Measurements from ENCODE around the gene KCNG2.

KCNG2 gene

DNA sequence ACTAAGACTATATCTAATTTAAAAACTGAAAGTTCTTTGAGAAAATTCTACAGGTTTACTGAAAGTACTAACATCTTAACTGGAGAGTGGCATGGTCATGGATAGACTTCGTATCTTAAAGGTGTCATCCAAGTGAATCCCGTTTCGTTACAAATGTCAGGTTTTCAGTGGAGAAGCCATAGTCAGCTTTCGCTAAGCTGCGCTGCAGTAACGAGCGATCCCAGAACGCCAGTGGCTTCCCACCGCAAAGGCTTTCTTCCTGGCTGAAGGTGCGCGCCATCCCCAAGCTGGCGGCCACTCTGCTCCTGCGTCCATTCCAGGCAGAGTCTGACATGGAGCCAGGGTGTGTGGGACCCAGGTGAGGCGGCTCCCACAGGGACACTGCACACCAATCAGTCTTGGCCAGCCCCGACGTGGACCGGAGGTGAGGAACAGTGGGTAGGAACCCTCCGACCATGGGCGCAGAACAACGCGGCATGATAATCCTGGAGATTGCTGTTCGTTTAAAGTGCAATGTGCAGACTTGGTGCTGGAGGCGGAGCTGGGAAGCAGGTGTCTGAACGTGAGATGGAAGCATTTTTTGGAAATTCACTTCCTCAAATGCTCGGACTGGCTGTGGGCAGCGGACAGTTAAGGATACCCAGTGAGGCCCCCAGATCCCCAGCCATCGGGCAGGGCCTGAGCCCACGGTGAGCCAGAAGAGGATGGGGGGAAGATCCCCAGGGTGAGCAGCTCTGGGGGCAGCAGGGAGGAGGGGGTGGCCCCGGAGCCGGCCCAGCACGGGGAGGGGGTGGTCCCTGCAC is 27.8 kb upstream of the KCNG2 start:
- no peak for DNase-seq

DNA sequence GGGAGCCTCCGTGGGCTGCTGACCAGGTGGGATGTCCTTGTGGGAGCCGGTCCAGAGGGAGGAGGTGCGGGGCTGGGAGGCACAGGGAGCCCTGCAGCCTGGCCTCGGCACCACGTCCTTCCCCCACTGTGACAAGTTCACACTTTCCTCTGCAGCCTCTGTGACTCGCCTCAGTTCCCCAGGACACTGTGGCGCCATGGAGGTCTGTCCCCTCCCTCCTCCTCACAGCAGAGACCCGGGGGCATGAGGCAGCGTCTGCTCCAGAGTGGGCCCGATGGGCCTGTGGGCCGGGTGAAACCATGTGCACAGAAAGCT is 27.3 kb upstream of the KCNG2 start:
- DNase-seq = no peak

DNA sequence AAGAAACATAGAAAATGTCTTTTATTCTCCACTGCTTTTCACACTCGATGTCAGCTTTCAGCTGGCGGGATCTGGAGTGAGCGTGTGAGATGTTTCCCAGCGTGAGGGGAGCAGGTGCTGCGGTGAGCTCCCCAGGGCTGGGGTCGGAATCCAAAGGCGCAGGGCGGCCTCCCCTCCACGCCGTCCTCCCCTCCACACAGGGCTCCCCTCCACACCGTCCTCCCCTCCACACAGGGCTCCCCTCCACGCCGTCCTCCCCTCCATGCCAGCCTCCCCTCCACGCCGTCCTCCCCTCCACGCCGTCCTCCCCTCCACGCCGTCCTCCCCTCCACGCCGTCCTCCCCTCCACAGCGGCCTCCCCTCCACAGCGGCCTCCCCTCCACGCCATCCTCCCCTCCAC is 26.9 kb upstream of the KCNG2 start:
- no peak for DNase-seq

DNA sequence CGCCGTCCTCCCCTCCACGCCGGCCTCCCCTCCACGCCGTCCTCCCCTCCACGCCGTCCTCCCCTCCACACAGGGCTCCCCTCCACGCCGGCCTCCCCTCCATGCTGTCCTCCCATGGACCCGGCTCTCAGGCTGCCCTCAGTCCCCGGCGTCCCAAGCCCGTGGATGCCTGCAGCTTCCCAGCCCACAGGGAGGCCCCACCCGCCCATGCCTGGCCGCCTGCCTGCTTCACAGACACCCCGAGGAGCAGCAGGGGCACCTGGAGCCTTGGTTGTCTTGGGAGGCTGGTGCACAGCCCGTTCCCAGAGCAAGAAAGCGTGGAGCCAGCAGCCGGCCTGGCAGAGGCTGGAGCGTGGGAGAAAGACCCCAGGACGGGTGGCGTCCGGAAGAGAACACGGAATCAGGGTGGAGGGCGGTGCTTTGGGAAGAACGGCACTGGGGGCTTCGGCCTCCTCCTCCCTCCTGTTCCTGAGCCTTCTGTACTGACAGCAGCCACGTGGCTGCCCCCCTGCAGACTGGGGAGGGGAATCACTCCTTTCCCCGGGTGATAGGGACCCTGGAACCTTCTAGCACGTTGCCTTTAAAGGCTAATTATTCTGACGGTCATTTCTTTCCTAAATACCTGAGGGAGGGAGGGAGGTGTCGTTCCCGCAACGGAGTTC is 26.2 kb upstream of the KCNG2 start:
- no peak for DNase-seq

DNA sequence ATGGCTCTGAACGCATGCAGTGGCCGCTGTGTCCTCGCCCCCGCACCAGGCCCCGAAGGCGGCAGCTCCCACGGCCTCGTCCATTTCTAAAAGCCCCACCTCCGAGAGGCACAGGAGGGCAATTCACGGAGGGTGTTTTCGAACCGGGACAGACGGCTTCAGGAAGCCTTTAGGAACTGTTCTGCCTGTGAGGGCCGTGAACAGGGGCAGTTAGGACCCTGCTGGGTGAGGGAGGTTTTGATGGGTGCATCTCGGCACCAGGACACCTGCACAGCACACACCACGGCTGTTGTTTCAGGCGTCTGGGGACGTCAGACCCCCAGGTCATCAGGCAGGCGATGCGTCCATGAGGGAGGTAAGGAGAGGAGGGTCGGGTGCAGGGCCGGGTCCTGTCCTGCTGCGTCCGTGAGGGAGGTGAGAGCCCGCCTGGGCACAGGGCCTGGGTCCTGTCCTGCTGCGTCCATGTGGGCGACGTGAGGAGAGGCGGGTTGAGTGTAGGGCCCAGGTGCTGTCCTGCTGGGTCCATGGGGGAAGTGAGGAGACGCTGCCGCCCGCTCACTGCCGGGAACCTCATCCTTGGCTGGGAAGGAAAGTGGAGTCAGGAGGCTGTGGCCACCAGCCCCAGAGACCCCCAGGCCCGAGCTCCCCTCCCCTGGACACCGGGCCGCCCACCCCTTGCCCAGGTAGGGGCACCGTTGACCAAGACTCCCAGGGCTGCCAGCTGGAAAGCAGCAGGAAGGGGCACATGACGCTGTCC is 25.5 kb upstream of the KCNG2 start:
- DNase-seq = no peak

DNA sequence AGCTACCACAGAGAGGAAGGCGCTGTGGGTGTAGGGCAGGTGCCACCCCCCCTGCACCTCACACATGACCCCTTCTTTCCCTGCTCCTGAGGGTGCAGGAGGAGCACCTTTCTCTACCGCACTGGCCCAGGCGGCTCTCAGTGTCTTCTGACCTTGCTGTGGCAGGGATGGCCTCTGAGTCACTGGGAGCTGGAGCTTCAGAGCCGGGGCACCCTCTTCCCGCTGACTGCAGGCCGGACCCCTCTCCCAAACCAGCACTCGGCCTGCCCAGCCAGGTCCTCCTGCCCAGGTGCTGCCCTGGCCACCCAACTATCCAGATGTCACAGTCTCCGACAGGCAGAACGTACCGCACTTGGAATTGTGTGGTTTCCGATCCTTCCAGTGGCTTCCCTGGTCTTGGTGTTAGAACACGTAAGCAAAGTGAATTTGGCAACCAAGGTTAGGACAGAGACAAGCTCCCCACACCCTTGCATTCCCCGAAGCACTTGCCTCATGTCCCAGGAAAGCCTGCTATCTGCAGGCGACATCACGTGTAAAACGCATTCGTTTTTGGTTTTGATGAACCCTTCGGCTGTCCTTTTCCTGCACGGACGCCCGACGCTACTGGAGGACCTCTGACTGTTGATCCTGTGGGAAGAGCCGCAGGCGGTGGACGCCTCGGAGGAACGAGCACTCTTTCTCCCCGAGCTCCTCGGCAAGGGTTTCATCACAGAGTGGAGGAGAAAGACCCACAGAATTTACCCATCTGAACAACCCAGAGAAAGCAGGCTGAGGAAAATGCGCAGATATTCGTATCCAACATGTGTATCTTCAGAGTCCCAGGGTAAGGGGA is 24.7 kb upstream of the KCNG2 start:
- no peak for DNase-seq

DNA sequence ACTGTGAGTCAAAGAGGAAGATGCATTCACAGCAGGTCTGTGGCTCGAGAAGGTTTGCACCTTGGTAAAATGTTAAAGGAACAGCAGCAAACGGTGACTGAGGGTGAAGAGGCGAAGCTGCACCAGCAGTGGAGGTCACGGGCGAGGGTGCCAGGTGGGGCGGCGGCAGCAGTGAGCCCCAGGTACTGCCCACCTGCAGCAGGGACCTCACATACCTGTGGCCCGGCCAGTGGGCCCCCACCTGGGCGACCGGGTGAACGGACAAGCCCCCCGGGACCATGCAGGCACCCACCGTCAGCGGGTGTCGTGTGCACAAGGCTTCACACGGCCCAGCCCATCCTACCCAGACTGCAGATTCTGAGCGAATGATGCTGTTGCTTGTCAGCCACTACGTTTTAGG is 23.6 kb upstream of the KCNG2 start:
- DNase-seq = no peak

DNA sequence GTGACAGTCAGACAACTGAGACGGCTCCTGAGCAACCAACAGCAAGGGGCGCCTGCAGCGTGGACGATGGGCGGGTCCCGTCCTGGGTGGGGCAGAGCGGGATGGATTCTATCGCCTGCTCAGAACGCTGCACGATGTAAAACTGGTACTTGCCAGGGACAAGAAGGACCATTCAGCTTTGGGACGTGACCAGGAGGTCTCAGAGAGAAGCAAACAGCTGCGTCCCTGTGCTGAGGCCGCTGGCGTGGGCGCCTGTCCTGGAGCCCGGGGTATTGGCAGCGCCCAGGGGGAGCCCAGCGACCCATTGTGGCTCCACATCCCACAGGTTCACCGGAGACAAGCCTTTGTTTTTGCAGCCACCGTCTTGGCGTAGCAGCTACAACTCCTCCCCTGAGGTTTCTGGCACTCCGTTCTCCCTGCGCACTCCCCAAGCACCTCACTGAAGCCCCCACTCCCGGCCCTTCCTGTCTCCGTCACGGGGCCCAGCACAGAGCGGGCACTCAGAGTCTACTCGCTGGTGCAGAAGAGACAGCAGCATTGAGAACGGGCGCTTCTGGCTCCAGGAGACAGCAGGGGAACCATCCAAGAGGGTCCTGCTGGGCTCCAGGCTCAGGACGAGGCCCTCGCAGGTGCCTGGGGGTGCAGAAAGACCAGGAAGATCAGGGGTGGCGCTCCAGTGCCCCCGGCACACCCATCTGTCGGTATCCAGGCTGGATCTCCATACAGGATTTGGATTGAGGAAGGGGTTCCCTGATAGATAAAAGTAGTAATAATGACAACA is 22.1 kb upstream of the KCNG2 start:
- DNase-seq = no peak

DNA sequence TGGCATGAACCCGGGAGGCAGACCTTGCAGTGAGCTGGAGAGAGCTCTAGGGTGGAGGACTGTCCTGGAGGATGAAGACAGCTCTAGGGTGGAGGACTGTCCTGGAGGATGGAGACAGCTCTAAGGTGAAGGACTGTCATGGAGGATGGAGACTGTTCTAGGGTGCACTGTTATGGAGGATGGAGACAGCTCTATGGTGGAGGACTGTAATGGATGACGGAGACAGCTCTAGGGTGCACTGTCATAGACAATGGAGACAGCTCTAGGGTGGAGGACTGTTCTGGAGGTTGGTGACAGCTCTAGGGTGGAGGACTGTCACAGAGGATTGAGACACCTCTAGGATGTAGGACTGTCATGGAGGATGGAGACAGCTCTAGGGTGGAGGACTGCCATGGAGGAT is 21.1 kb upstream of the KCNG2 start:
- DNase-seq = no peak

DNA sequence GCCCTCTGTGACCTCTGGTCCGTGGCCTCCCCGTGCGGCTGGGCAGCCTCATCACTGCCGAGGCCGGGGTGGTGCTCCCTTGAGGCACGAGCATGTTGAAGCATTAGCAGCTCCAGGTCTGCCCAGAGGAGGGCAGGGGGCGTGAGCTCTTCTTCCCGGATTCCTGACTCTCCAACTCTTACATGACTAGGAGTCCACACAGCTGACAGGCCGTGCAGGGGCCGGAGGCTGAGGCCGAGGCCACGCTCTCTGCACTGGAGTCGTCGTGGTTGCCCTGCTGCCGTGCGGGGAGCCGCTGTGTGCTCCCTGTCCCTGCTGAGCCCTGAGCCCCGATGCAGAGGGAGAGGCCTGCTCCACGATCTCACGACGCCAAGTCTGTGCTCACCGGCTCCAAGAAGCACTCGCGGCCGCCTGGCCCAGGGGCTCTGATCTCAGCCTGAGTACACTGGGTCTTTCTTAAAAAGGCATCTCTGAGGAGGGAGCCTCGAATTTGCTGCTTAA is 19.4 kb upstream of the KCNG2 start:
- no peak for DNase-seq

DNA sequence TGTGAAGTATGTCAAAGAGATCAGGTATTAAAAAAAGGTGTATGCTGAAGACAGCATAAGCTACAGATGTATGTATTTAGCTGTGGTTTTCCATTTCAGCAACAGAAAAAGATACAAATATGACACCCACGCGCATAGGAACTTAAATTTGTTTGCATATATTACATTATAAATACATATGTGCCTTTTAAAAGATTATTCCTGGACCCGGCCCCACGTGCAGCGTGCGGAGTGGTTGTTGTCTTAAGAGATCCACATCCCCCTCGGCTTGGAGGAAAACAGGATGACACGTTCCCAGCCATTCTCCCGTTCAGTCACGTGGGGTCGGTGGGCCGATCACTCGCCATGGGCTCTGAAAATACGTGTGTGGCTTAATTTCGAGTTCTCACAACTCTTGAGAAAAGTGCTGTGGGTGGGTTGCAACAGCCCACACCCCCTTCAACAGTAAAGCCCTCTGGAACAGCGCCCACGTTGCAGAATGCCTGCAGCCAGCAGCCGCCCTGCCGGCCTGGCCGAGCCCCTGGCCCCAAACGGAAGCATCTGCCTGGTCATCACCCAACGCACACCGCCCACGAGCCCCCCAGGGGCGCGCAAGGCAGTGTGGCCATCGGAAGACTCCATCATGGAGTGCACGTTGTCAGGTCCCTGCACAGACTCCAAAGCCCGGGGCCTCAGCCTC is 18.6 kb upstream of the KCNG2 start:
- no peak for DNase-seq

DNA sequence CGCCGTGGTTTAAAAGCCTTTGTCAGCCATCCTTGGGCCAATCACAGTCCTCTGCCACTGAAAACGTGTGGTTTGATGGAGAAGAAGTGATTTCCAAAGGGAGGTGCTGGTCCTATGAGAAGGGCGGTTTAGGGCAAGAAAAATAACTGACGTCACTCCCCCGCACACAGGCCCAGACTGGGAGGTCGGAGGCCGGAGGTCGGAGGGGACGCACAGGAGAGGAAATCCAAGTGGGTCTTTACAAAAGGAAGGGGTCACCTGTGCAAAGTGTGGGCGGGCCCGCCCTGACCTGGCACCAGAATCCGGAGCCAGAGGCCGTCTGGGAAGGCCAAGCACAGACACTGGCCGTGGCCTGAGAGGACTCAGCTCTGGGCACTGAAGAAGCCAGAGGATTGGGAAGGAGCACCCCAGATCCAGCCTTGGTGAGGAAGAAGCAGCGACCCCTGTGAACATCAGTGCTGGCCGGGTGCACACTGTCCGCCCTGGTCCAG is 18.0 kb upstream of the KCNG2 start:
- no peak for DNase-seq

DNA sequence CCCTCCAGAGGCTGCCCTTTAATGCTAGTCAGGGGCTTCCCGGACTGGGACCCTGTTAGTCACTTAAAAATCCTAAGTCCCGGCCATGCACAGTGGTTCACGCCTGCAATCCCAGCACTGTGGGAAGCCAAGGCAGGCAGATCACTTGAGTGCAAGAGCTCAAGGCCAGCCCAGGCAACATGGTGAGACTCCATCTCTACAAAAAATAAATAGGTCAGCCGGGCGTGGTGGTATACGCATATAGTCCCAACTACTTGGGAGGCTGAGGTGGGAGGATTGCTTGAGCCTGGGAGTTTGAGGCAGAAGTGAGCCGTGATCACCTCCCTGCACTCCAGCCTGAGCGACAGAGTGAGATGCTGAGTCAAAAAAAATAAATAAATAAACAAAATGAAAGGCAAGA is 17.2 kb upstream of the KCNG2 start:
- DNase-seq = no peak

DNA sequence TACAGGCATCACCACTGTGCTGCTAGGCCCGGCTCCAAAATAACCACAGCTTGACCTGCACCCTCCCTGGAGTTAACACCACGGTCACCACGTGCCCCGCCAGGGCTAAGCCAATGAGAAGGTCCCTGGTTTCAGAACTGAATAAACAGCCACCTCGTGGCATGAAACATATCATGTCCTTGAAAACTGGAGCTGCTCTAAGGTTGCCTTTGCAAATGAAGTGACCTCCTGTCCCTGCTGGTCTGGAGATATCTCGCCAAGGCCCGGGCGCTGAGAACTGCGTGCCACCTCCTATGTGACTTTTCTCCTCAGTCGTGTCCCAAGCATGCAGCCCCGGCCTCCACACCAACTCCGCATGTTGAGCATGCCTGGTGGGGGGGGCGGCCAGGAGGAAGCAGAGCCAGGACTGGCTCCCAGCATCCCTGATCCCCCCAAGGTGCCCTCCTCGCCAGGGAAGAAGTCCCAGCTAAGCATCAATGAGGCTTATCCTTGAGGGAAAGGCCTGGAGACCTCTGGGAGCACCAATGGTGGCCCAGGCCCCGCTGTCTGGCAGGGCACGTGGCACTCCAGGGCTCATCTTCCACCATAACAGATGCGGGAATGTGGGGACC is 16.3 kb upstream of the KCNG2 start:
- no peak for DNase-seq

DNA sequence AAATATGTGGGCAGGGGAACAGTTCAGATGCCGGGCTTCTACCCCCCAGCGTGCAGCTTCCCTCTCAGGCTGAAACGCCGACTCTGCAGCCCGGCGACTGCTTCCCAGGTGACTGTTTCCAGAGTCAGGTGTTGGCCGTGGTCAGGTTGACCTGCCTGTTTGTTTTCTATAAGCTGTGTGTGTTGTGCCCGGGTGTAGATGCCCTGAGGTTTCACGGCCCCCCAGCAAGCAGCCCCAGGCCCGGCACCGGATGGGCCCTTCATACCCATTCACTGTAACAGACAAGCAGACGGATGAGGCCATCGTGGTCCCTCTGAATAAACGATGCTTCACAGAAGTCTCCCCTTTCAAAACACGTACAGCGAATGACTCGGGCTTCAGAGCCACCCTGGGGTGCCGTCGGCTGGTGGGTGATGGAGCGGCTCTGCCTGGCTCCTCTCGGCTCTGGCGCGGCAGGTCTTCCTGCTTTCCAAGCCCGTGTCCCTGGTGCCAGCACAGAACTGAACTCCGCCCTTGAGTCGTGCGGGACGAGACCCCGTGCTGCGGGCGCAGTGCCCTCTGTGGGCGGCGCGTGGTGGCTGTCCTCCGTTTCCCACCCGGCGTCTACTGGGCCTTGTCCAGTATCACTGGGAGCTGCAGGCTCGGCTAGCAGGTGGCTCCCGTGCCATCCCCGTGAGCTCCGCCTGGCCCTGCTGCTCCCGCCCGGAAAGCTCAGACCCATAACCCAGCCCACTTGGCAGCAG is 15.0 kb upstream of the KCNG2 start:
- no peak for DNase-seq

DNA sequence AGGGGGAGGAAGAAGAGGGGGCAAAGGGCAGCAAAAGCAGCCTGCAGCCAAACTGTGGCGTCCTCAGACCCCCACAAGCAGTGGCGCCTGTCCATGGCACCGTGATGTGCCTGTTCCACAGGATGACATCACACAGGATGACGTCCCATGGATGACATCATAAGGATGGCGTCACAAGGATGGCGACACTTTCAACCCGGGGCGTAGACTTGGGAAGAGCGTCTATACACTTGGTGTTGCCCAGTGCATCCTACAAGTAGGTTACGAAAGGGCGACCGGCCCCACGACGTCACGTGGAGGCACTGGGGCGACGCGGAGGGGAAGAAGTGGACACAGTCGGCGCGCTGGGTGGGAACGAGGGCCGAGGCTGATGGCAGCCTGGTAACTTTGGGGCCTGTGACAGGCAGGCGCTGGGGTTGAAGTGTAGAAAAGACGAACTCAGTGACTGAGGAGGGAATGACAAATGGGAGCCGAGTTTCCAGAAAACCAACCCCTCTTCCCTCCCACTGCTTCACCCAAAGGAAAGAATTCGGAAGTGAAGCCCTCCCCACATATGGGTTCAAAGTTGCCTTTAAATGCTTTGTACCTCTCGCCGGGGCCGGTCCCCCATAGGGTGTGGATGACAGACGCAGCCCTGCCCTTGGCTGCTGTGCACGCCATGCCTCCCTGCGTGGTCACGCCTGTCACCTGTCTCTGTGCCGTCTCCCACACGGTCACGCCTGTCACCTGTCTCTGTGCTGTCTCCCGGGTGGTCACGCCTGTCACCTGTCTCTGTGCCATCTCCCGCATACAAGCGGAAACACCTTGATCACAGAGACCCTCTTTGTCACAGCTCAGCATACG is 13.4 kb upstream of the KCNG2 start:
- DNase-seq = no peak

DNA sequence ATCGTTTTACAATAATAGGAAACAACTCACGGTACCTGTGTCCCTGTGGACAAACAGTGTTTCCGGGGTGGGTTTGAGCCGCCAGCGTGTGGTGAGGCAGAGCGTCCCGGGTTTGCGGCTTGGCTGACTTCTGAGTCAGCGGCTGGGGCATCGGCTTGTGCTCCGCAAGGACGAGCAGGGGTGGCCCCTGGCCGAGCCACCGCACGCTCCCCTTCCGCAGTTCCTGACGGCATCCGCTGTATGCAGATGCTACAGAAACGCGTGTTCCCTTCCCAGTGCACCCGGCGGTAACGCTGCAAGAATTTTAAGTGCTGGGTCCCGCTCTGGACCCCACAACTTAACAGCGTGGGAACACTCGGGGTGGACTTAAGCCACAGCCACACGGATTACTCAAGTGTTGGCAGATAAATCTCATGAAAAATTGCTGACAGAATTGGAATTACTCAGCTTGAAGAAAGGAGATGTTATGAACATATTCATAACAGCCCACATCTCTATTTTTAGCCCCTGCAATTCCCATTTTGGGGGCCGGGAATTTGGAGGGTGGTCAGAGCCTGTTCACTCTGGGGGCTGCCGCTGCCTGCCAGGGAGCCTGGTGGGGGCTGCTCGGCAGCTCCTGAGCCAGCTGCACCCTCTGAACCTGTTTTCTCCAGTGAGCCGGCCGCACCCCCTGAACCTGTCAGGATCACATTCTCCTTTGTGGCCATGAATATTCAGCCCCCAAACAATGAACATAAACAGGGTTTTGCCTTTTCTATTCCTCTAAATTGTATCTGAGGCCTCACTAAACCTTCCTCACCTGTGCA is 12.6 kb upstream of the KCNG2 start:
- DNase-seq = no peak

DNA sequence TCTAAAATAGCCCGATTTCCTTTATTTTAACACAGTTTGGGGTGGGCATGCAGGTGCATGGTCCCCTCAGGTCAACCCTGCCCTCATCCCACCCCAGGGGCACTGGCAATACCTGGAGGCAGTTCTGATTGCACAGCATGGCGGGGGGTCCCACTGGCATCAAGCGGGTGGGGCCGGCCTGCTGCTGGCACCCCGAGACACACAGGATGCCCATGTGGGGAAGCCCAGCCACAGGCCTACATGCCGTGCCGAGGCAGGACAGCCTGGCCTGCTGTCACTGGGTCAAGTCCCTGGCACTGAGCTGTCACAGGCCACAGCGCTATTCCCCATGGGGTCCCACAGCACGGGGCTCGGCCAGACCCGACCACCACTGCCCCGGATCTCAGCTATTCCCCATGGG is 11.9 kb upstream of the KCNG2 start:
- no peak for DNase-seq
